ENCODE measurements around the gene C12orf42. TPM values are rescaled to one million over a fixed set of nuclear protein-coding genes. Genes with fewer than 3 reads are reported as not detected.

The C12orf42 gene
- total and polyA plus RNA-seq, 4 donors, result 0.14 to 0.17 TPM; not detected in 2

GRCh38 chr12:103350116-103350515 is 145.7 kb downstream of the C12orf42 start:
- DNase-seq (ENCODE audit: low spot score), result no peak
- 83% methylated on average over 5 of the region's 5 CpGs for WGBS

GRCh38 chr12:103348935-103349334 is 146.8 kb downstream of the C12orf42 start:
- no peak for DNase-seq (ENCODE audit: low spot score)
- TF ChIP-seq MAX (IDR thresholded peaks at IDR 0.05), result no peak
- TF ChIP-seq CTCF (IDR thresholded peaks at IDR 0.05; ENCODE audit: low read depth, low read length, missing input control), result no peak
- TF ChIP-seq TAF1 (conservative IDR thresholded peaks at IDR 0.05), result no peak
- no peak for TF ChIP-seq FOXA1 (IDR thresholded peaks at IDR 0.05)
- TF ChIP-seq RXRA (IDR thresholded peaks at IDR 0.05), result no peak
- TF ChIP-seq ATF3 (IDR thresholded peaks at IDR 0.05), result no peak
- TF ChIP-seq REST (IDR thresholded peaks at IDR 0.05), result no peak
- TF ChIP-seq JUND (IDR thresholded peaks at IDR 0.05), result no peak
- TF ChIP-seq RAD21 (IDR thresholded peaks at IDR 0.05), result no peak
- no peak for TF ChIP-seq SP1 (IDR thresholded peaks at IDR 0.05)
- TF ChIP-seq NR2F2 (IDR thresholded peaks at IDR 0.05), result no peak
- TF ChIP-seq ZBTB33 (IDR thresholded peaks at IDR 0.05), result no peak
- TF ChIP-seq HNF4A (conservative IDR thresholded peaks at IDR 0.05), result no peak
- no peak for TF ChIP-seq FOXA2 (IDR thresholded peaks at IDR 0.05)
- WGBS, result 83% methylated on average over 1 of the region's 1 CpG
- no peaks in the 10 kb centered on the region for H3K27me3 ChIP-seq (ENCODE audit: control insufficient read depth in 4 of 4, insufficient read depth in 4 of 4, low read length in 3 of 4)
- H3K4me3 ChIP-seq (ENCODE audit: low read depth in 1 of 3, low read length in 3 of 3), result no peak overlapping the region
- H3K9me3 ChIP-seq (ENCODE audit: control insufficient read depth in 4 of 4, low read length in 3 of 4), result peaks cover 0 to 8% (median 0%) of the 10 kb centered on the region in 4 donors
- H3K9ac ChIP-seq (ENCODE audit: low read depth in 1 of 2, low read length in 2 of 2), result no peak overlapping the region
- H3K27ac ChIP-seq (ENCODE audit: low read depth in 1 of 2, low read length in 2 of 2), result no peak overlapping the region
- no peaks in the 10 kb centered on the region for H3K4me1 ChIP-seq (ENCODE audit: control insufficient read depth in 4 of 4, insufficient read depth in 4 of 4, low read length in 3 of 4)
- H3K36me3 ChIP-seq (ENCODE audit: control insufficient read depth in 4 of 4, insufficient read depth in 3 of 4, low read depth in 1 of 4, low read length in 3 of 4), result no peaks in the 10 kb centered on the region

More at GRCh38 chr12:103350116-103350515, 145.7 kb downstream of the C12orf42 start:
- H3K4me3 ChIP-seq (ENCODE audit: low read depth in 1 of 3, low read length in 3 of 3), result no peak overlapping the region
- H3K9ac ChIP-seq (ENCODE audit: low read depth in 1 of 2, low read length in 2 of 2), result no peak overlapping the region
- H3K36me3 ChIP-seq (ENCODE audit: control insufficient read depth in 4 of 4, insufficient read depth in 3 of 4, low read depth in 1 of 4, low read length in 3 of 4), result no peaks in the 10 kb centered on the region
- H3K27me3 ChIP-seq (ENCODE audit: control insufficient read depth in 4 of 4, insufficient read depth in 4 of 4, low read length in 3 of 4), result no peaks in the 10 kb centered on the region
- no peak overlapping the region for H3K27ac ChIP-seq (ENCODE audit: low read depth in 1 of 2, low read length in 2 of 2)
- peaks cover 0 to 8% (median 0%) of the 10 kb centered on the region in 4 donors for H3K9me3 ChIP-seq (ENCODE audit: control insufficient read depth in 4 of 4, low read length in 3 of 4)
- no peaks in the 10 kb centered on the region for H3K4me1 ChIP-seq (ENCODE audit: control insufficient read depth in 4 of 4, insufficient read depth in 4 of 4, low read length in 3 of 4)
- TF ChIP-seq NR2F2 (IDR thresholded peaks at IDR 0.05), result no peak
- TF ChIP-seq YY1 (IDR thresholded peaks at IDR 0.05), result no peak
- TF ChIP-seq MAX (IDR thresholded peaks at IDR 0.05), result no peak
- TF ChIP-seq ZBTB33 (IDR thresholded peaks at IDR 0.05), result no peak
- TF ChIP-seq RAD21 (IDR thresholded peaks at IDR 0.05), result no peak

All from liver (tissue), 9 donors.